ENCODE measurements around the gene C1orf35.

The C1orf35 gene

DNA sequence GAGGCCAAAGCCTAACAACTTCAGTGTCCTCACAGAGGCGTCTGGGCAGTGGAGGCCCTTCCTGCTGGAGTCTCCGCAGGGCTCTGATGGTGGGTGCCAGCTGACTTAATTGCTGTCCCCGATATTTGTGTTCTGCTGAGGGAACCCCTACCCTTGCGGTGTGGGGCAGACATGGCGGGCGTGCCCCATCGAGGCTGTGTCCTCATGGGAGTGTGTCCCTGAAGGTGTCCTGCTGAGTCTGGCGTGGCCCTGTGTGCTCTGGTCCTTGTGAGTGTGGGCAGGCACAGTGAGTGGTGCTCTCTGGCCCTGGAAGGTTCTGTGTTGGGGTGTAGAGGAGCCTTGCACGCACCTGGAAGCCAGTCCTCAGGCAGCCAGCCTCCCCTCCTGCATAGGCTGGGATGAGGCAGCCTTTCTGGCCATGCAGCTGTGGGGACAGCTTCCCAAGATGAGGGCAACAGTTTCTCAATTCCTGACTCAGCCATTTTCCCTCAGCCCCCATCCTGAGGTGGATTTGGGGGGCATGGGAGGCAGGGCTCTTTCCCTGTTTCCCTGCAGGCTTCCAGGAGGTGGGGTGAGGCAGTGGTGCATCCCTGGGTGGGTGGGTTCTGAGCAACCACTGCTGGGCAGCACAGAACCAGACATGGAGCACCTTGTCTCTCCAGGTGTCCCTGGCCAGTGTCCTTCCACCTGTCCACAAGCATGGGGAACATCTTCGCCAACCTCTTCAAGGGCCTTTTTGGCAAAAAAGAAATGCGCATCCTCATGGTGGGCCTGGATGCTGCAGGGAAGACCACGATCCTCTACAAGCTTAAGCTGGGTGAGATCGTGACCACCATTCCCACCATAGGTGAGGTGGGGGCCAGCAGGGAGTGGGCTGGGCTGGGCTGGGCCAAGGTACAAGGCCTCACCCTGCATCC lies 6.5 kb downstream of the C1orf35 start:
- Mint-ChIP-seq H3K27ac (no peak overlapping the region), H3K4me3 (no peak overlapping the region), H3K9me3 (peaks cover 9% of the 10 kb centered on the region), H3K4me1 (peaks cover 47% of the 10 kb centered on the region), H3K27me3 (no peaks in the 10 kb centered on the region), H3K36me3 (peaks cover 50% of the 10 kb centered on the region)
- ATAC-seq: no peak

DNA sequence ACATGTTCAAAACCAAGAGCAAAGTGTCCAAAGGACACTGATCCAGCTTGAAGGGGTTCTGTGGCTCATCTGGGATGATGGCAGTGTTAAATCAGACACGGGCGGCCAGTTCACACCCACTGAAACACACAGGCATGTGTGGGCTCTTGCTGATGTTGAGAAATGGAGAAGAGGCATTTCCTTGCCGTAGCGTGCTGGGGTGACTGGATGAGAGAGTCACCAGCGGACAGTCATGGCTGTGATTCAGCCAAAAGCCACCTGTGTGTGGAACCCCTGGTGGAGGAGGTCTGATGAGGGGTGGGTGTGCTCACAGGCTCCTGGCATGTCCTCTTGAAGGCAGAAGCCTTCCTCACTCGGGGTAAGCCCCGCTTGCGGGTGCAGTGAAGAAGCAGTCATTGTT lies 7.2 kb downstream of the C1orf35 start:
- ATAC-seq: no peak
- H3K36me3 Mint-ChIP-seq: peaks cover 54% of the 10 kb centered on the region
- no peak overlapping the region for H3K4me3 Mint-ChIP-seq
- no peaks in the 10 kb centered on the region for H3K27me3 Mint-ChIP-seq
- peak overlapping the region; percentile 17 for H3K27ac Mint-ChIP-seq
- peaks cover 47% of the 10 kb centered on the region for H3K4me1 Mint-ChIP-seq
- peaks cover 9% of the 10 kb centered on the region for H3K9me3 Mint-ChIP-seq

DNA sequence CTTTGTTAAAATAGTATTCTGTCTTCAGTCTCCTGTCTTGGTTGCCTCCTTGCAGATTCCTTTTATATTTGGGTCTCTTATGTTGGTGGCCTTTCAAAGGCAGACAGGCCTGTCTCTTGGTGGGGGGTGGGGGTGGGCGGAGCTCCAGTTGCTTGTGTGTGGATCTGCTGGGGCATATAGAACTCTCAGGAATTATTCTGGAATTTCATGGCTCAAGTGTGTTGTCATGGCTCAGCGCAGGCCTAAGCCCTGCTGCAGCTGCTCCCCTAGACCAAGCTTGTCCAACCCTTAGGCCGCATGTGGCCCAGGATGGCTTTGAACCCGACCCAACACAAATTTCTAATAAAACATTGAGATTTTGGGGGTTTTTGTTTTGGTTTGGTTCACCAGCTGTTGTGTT lies 8.0 kb downstream of the C1orf35 start:
- Mint-ChIP-seq H3K27ac (no peak overlapping the region), H3K27me3 (no peaks in the 10 kb centered on the region), H3K36me3 (peaks cover 54% of the 10 kb centered on the region), H3K9me3 (peaks cover 9% of the 10 kb centered on the region), H3K4me3 (no peak overlapping the region), H3K4me1 (peaks cover 53% of the 10 kb centered on the region)
- ATAC-seq: no peak

DNA sequence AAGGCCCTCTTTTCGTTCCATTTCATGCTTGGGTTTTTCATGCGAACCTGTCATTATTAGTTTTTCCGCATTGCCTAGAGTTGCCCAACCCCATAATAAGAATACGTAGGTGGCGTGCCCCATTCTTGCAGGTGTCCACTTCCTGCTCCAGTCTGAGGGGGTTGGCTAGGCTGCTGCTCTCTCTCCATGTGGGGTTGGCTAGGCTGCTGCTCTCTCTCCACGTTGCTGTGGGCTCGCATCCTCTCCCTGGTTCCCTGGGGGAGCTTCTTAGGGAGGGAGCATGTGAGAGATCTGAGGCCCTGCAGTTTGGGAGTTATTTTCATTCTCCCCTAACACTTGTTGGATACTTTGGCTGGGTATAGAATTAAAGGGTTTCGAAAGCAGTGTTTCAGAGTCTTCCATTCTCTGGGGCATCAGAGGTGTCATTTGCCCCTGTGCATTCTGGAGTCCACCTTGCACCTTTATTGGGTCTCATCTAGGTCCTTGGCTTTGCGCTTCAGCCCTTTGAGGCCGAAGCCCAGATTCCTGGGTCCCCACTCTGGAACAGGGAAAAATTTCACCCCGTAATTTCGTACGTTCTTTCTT lies 8.6 kb downstream of the C1orf35 start:
- H3K36me3 Mint-ChIP-seq: peaks cover 53% of the 10 kb centered on the region
- peaks cover 58% of the 10 kb centered on the region for H3K4me1 Mint-ChIP-seq
- no peak overlapping the region for H3K27ac Mint-ChIP-seq

DNA sequence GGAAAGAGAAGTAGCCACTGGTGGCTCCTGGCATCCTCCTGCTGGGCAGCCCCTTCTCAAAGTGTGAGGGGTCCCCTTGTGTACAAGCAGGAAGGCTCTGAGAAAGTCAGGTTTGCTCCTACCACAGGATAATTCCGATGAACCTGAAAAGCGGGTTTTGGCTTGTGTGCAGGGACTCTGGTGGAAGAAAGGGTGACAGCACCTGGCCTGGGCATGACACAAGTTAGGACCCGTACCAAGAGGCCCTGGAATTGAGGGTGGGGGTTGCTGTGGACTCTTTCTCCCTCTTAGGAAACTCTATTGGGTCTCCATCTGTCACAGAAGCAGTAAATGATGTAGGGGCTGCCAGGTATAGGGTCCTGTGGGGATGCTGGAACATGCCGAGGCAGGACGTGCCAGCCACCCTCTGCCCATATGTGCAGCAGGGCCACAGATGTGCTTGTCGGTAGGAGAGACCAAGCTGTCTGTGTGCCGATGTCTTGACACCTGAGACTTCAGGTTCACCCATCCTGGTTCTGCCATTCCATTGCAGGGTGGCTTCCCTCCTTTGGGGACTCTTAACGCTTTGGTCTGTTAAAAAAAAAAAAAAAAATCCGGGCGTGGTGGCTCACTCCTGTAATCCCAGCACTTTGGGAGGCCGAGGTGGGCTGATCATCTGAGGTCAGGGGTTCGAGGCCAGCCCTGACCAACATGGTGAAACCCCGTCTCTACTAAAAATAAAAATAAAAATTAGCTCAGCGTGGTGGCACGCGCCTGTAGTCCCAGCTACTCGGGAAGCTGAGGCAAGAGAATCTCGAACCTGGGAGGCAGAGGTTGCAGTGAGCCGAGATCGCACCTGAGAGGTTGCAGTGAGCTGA lies 9.8 kb downstream of the C1orf35 start:
- peaks cover 43% of the 10 kb centered on the region for H3K36me3 Mint-ChIP-seq
- no peak overlapping the region for H3K27ac Mint-ChIP-seq
- H3K9me3 Mint-ChIP-seq: peaks cover 9% of the 10 kb centered on the region
- no peak for ATAC-seq
- H3K4me1 Mint-ChIP-seq: peaks cover 65% of the 10 kb centered on the region
- no peak overlapping the region for H3K4me3 Mint-ChIP-seq
- no peaks in the 10 kb centered on the region for H3K27me3 Mint-ChIP-seq

More for the DNA sequence above, 8.6 kb downstream of the C1orf35 start:
- Mint-ChIP-seq H3K4me3 (no peak overlapping the region), H3K9me3 (peaks cover 9% of the 10 kb centered on the region), H3K27me3 (no peaks in the 10 kb centered on the region)
- no peak for ATAC-seq

DNA sequence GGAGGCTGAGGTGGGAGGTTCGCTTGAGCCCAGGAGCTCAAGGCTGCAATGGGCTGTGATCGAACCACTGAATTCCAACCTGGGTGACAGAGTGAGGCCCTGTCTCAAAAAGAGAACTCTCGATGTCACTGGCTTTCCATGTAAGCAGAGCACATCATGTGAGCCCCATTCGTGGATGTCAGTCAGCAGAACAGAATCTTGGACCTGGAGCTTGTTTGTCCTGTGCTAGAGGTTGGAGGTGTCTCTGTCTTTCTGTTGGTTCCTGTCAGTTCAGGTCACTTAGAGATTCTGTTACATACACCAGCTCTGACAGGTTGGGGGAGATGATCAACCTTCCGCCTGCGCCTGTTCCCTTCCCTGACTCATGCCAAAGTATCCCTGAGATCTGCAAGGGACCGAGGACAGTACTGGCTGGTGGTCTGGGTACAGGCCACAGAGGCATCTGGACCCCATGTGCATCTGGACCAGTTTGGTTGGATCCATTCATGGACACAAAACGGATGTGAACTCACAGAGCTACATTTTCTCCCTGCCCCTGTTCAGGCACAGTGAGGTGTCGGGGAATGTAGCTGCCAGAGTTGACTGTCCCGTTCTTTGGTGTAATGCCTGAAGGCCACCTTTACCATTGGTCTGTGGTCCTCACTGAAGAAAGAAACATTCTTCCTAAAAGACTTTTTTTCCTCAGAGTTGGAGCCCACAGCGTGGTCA lies 10.6 kb downstream of the C1orf35 start:
- ATAC-seq: no peak
- Mint-ChIP-seq H3K27ac (no peak overlapping the region), H3K4me1 (peaks cover 73% of the 10 kb centered on the region), H3K27me3 (no peaks in the 10 kb centered on the region), H3K36me3 (peaks cover 43% of the 10 kb centered on the region), H3K4me3 (no peak overlapping the region), H3K9me3 (peaks cover 9% of the 10 kb centered on the region)

DNA sequence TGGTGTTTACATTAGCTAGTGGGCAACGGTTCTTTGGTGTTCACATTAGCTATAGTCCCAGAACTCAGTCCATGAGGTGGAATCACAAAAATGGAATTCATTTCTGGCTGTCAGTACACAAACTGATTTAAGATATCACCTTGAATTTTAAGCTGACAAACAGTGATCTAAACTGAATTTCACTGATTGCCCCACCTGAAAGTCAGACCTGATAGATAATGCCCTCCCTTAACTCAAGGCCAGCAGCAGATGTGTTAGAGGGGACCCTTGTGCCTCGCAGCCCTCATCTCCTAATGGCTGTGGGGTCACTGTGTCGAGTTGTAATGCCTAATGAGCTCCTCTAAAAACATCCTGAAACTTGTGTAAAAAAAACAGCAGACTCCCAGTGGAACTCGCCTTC lies 12.0 kb downstream of the C1orf35 start:
- Mint-ChIP-seq H3K36me3 (peaks cover 39% of the 10 kb centered on the region), H3K27ac (no peak overlapping the region), H3K4me3 (no peak overlapping the region), H3K9me3 (peaks cover 9% of the 10 kb centered on the region), H3K27me3 (no peaks in the 10 kb centered on the region), H3K4me1 (peaks cover 81% of the 10 kb centered on the region)
- ATAC-seq: no peak

DNA sequence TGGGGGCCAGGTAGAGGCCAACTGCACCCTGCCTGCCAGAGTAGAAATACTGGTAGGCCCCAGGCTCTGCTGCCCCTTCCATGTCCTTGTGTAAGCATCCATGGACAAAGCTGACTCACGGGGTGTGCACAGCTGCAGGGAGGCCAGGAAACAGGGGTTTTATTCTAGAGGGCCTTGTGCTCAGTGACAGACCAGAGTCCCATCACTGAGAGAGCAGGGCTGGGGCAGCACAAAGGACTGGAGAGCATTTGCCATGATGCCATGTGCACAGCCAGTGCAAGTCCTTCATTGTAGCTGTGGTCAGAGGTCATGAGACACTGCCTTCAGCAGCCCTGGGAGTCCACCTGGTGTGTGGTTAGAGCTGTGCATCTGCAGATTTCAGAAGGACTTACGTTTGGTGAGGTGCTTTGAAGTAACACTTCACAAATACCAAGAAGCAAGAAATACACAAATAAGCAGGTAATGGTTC lies 12.5 kb downstream of the C1orf35 start:
- Mint-ChIP-seq H3K4me1 (peaks cover 81% of the 10 kb centered on the region), H3K36me3 (peaks cover 34% of the 10 kb centered on the region), H3K4me3 (no peak overlapping the region)

DNA sequence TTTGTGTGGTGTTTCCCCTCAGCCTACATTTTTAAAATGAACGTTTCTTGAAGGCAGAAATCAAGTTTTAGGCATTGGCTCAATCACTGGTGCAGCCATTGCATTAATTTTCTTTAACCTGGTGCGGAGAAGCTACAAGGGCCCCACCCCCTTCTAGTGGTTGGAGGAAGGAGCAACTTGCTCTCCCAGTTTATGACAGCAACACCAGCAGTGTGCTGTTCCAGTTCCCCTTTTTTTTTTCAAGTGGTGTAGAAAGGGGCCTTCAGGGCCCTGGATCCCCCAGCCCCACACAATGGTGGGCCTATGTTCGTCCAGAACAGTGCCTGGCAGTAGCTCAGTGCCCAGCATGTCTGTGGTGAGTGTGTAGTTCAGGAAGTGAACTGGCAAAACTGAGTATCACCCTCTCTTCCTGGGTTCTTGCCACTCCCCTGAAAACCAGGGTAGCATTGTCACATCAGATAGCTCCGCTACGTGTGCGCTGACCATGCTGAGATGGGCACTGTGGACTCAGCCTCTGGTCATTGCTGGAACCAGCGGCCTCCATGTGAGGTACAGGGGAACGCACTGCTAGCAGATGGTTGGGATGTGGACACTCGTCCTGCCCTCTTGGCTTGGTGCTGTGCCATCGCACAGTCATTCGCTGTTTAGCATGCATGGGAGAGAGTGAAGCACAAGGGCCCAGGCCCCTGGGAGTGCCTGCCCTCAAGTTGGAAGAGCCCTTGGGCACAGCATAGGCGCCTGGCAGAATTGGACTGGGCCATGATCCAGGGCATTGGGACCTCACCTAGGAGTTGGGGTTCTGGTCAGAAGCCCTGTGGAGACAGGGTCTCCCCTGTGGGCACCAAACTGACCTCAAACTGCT lies 13.4 kb downstream of the C1orf35 start:
- peak; percentile 83 for ATAC-seq
- H3K27me3 Mint-ChIP-seq: no peaks in the 10 kb centered on the region
- H3K4me1 Mint-ChIP-seq: peaks cover 81% of the 10 kb centered on the region
- peaks cover 25% of the 10 kb centered on the region for H3K36me3 Mint-ChIP-seq
- H3K4me3 Mint-ChIP-seq: peak overlapping the region; percentile 54
- peak overlapping the region; percentile 76 for H3K27ac Mint-ChIP-seq
- peaks cover 2% of the 10 kb centered on the region for H3K9me3 Mint-ChIP-seq

More for the DNA sequence above, 12.5 kb downstream of the C1orf35 start:
- H3K27ac Mint-ChIP-seq: peak overlapping the region; percentile 76
- peaks cover 8% of the 10 kb centered on the region for H3K9me3 Mint-ChIP-seq
- H3K27me3 Mint-ChIP-seq: no peaks in the 10 kb centered on the region
- no peak for ATAC-seq

DNA sequence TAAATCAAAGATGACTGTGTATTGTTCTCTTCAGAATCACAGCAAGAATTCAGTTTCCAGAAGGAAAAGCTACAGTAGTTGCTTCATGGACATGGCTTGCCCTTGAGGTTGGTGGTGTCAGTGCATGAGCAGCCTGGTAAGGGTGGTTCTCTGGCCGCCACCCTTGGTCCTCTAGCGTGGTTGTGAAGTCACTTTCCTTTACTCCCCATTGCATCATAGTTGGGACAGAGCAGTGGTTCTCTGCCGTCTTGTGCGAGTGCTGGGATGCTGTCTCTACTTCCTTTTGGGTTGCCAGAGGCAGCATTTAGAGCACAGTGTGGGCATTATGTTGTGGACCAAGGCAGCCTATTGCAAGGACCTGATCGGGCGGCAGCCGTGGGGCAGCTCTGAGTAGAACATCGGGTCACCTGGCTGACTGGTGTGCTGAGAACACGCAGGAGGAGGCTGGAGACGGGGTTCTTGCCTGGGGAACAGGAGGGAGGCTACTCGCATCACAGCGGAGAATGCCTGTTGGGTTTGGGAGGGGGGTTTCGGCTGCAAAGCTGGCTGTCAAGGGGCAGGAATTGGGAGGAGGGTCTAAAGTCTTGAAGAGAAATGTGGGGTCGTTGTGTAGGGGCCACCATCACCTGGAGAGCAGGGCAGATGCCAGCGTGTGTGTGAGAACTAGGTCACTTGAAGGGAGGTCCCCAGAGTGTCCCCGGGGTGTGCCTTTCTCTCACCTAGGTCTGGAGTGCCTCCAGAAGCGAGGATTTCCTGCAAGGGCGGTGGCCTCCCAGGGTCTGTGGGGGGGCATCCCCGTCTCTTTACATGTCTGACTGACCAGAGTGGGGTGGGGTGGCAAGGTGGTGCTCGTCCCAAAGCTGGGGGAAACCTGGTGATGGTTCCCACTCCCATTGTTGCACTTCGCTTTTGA lies 14.3 kb downstream of the C1orf35 start:
- no peaks in the 10 kb centered on the region for H3K27me3 Mint-ChIP-seq
- H3K27ac Mint-ChIP-seq: peak overlapping the region; percentile 76
- peak; percentile 42 for ATAC-seq
- peaks cover 16% of the 10 kb centered on the region for H3K36me3 Mint-ChIP-seq
- H3K4me1 Mint-ChIP-seq: peaks cover 88% of the 10 kb centered on the region
- no peaks in the 10 kb centered on the region for H3K9me3 Mint-ChIP-seq
- peak overlapping the region; percentile 54 for H3K4me3 Mint-ChIP-seq

DNA sequence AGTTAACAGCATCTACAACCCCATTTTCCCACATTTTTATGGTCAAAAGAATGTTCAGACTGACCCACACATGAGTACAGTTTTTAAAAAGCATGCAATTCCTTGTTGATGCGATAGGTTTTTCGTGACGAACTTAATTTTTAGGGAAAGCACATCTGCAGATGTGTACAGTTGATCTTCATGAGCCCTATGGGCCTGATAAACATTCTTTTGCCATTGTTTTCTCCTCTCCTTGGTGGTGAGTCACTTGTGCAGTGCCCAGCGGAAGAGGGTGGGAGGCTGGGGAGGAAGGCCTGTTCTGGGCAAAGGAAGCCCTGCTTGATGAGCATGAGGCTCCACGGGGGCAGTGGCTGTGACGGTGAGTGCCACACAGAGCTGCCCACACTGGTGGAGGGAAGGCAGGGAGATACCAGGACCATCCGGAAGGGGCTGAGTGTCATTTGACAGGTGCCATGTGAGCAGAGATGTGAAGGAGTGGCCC lies 15.3 kb downstream of the C1orf35 start:
- Mint-ChIP-seq H3K4me3 (peak overlapping the region; percentile 21), H3K4me1 (peaks cover 94% of the 10 kb centered on the region), H3K36me3 (peaks cover 15% of the 10 kb centered on the region), H3K27me3 (no peaks in the 10 kb centered on the region), H3K27ac (peak overlapping the region; percentile 76), H3K9me3 (no peaks in the 10 kb centered on the region)
- no peak for ATAC-seq

DNA sequence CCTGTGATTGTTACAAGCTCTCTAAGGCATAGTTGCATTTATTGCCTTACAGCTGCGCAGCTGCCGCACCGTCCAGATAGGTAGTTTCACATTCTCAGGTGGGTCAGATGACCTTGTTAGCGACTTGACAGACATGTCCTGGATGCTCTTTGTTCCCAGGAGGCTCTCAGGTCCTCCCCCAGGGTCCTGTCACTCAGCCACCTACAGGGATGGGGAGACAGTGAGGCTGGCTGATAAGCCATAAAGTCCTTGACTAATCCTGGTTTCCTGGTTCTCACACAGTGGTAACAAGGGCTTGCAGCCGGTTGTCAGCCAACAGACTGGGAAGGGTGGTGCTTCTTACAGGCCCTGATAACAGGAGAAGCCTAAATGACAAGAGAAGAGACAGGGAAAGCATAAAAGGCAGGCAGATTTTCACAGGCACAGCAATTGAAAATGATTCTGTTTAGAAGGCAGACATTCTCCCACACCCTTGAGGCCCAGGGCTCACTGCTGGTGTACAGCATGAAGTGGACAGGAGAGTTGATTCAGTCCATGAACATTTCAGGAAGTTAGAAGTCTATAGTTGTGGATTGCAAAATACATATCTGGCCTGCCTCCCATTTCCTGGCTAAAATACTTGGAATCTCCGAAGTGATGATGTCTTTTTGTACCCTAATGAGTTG lies 17.7 kb downstream of the C1orf35 start:
- Mint-ChIP-seq H3K4me3 (peak overlapping the region; percentile 94), H3K36me3 (peaks cover 7% of the 10 kb centered on the region), H3K27ac (peak overlapping the region; percentile 93), H3K27me3 (no peaks in the 10 kb centered on the region), H3K9me3 (no peaks in the 10 kb centered on the region), H3K4me1 (peaks cover 82% of the 10 kb centered on the region)
- no peak for ATAC-seq

All from stimulated activated memory B cell treated with anti-CD40 and anti-IgM and Interleukin-4, amounts not matched to agents 10 μg/mL and 1 μg/mL and 100 μg/mL, for 72 hours (primary cell).